ENCODE data around the gene SLC38A10.

The SLC38A10 gene

DNA sequence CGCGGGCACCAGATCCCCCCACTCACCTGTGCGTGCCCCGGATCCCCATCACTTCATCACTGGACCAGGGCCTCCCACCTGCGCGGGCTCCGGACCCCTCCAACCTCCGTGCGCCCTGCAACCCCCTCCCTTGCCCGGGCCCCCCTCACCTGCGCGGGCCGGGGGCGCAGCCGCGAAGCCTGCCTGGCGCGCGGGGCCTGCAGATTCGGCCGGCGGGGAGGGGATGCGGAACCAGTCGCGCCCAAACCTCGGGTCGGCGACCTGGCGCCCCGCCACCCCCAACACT is 72.5 kb downstream of the SLC38A10 start:
- H3K4me3 ChIP-seq (ENCODE audit: low read length) = peak overlapping the region; percentile 87
- peak overlapping the region; percentile 86 for H3K9ac ChIP-seq (ENCODE audit: low read depth, low read length)
- no peaks in the 10 kb centered on the region for H3K36me3 ChIP-seq (ENCODE audit: insufficient read depth, low read length)
- H3K4me1 ChIP-seq (ENCODE audit: control insufficient read depth, insufficient read depth, low read length) = peaks cover 15% of the 10 kb centered on the region
- no peaks in the 10 kb centered on the region for H3K27me3 ChIP-seq (ENCODE audit: control insufficient read depth, insufficient read depth, low read length)
- peak overlapping the region; percentile 99 for H3K4me2 ChIP-seq (ENCODE audit: low read length)
- no peaks in the 10 kb centered on the region for H3K9me3 ChIP-seq (replicated peaks; ENCODE audit: low read length)

GRCh38 chr17:81221842-81222619 is 73.1 kb downstream of the SLC38A10 start:
- H3K4me1 ChIP-seq (ENCODE audit: control insufficient read depth, insufficient read depth, low read length) = peaks cover 15% of the 10 kb centered on the region
- H3K4me2 ChIP-seq (ENCODE audit: low read length) = peak overlapping the region; percentile 99
- H3K9me3 ChIP-seq (replicated peaks; ENCODE audit: low read length) = no peaks in the 10 kb centered on the region
- peak overlapping the region; percentile 87 for H3K4me3 ChIP-seq (ENCODE audit: low read length)
- peak overlapping the region; percentile 86 for H3K9ac ChIP-seq (ENCODE audit: low read depth, low read length)
- H3K36me3 ChIP-seq (ENCODE audit: insufficient read depth, low read length) = no peaks in the 10 kb centered on the region
- no peaks in the 10 kb centered on the region for H3K27me3 ChIP-seq (ENCODE audit: control insufficient read depth, insufficient read depth, low read length)

DNA sequence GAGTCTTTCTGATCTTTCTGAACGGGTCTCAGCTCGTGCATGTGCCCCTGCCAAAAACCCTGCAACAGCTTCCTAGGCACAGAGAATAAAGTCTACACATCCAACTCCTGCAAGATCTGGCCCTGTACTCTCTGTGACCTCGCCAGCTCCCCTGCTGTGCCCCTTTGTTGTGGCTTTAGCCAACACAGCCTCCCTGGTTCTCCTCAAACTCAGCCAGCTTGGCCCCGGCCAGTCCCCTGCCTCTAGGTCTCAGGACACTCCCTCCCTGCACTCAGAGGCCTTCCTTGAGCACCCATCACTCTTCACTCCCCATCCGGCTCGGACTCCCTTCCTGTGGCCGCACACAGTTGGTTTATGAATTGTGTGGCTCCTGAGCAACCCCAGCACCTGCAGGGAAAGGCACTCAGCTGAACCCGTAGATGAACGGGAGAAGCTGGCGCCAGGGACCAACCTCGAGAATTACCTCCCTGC is 73.7 kb downstream of the SLC38A10 start:
- no peak overlapping the region for H3K9ac ChIP-seq (ENCODE audit: low read depth, low read length)
- no peaks in the 10 kb centered on the region for H3K36me3 ChIP-seq (ENCODE audit: insufficient read depth, low read length)
- no peaks in the 10 kb centered on the region for H3K27me3 ChIP-seq (ENCODE audit: control insufficient read depth, insufficient read depth, low read length)
- H3K4me3 ChIP-seq (ENCODE audit: low read length) = peak overlapping the region; percentile 87
- peaks cover 15% of the 10 kb centered on the region for H3K4me1 ChIP-seq (ENCODE audit: control insufficient read depth, insufficient read depth, low read length)
- H3K9me3 ChIP-seq (replicated peaks; ENCODE audit: low read length) = no peaks in the 10 kb centered on the region
- H3K4me2 ChIP-seq (ENCODE audit: low read length) = peak overlapping the region; percentile 99

GRCh38 chr17:81219476-81220180 is 75.5 kb downstream of the SLC38A10 start:
- no peaks in the 10 kb centered on the region for H3K27me3 ChIP-seq (ENCODE audit: control insufficient read depth, insufficient read depth, low read length)
- H3K36me3 ChIP-seq (ENCODE audit: insufficient read depth, low read length) = no peaks in the 10 kb centered on the region
- H3K9ac ChIP-seq (ENCODE audit: low read depth, low read length) = no peak overlapping the region
- peaks cover 15% of the 10 kb centered on the region for H3K4me1 ChIP-seq (ENCODE audit: control insufficient read depth, insufficient read depth, low read length)
- H3K4me3 ChIP-seq (ENCODE audit: low read length) = no peak overlapping the region
- no peak overlapping the region for H3K4me2 ChIP-seq (ENCODE audit: low read length)
- no peaks in the 10 kb centered on the region for H3K9me3 ChIP-seq (replicated peaks; ENCODE audit: low read length)

DNA sequence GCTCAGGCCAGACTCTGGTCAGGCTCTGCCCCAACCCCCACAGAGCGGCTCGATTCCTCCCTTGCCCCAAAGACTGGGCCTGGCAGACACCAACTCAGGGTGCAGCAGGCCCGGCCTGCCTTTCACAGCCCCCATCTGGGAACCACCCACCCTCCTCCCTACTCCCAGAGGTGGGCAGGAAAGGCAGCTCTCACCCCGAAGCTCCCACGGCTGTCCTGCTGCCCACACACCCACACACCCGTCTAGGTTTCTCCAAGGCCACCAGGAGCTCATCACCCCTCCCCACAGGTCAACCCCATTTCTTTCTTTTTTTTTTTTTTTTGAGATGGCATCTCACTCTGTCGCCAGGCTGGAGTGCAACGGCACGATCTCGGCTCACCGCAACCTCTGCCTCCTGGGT is 76.1 kb downstream of the SLC38A10 start:
- Histone ChIP-seq H3K27me3 (ENCODE audit: control insufficient read depth, insufficient read depth, low read length) (no peaks in the 10 kb centered on the region), H3K9ac (ENCODE audit: low read depth, low read length) (no peak overlapping the region)

GRCh38 chr17:81218459-81218858 is 76.6 kb downstream of the SLC38A10 start:
- no peak overlapping the region for H3K9ac ChIP-seq (ENCODE audit: low read depth, low read length)
- no peak overlapping the region for H3K4me3 ChIP-seq (ENCODE audit: low read length)
- peaks cover 13% of the 10 kb centered on the region for H3K4me1 ChIP-seq (ENCODE audit: control insufficient read depth, insufficient read depth, low read length)
- H3K4me2 ChIP-seq (ENCODE audit: low read length) = no peak overlapping the region
- H3K36me3 ChIP-seq (ENCODE audit: insufficient read depth, low read length) = no peaks in the 10 kb centered on the region
- H3K9me3 ChIP-seq (replicated peaks; ENCODE audit: low read length) = no peaks in the 10 kb centered on the region
- H3K27me3 ChIP-seq (ENCODE audit: control insufficient read depth, insufficient read depth, low read length) = no peaks in the 10 kb centered on the region

More for the DNA sequence above, 76.1 kb downstream of the SLC38A10 start:
- no peaks in the 10 kb centered on the region for H3K9me3 ChIP-seq (replicated peaks; ENCODE audit: low read length)
- peaks cover 15% of the 10 kb centered on the region for H3K4me1 ChIP-seq (ENCODE audit: control insufficient read depth, insufficient read depth, low read length)
- no peaks in the 10 kb centered on the region for H3K36me3 ChIP-seq (ENCODE audit: insufficient read depth, low read length)
- H3K4me2 ChIP-seq (ENCODE audit: low read length) = no peak overlapping the region
- no peak overlapping the region for H3K4me3 ChIP-seq (ENCODE audit: low read length)

DNA sequence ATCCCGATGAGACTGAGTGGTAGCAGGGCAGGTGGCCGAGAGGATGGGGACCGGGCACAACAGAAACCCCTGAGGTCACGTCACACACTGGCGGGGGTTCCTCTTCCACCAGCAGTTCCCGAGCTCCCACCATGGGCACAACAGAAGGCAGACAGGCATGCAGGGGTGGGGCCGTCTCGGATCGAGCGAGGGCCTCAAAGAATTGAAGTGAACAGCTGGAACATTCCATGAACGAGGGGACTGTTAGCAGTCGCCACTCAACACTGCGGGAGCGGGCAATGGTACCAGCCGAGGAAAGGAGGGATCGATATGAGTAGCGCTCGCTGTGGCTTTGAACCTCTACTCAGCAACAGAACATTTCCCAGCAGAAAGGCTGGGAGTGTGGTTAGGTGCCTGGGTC is 77.6 kb downstream of the SLC38A10 start:
- no peaks in the 10 kb centered on the region for H3K9me3 ChIP-seq (replicated peaks; ENCODE audit: low read length)
- H3K27me3 ChIP-seq (ENCODE audit: control insufficient read depth, insufficient read depth, low read length) = no peaks in the 10 kb centered on the region

GRCh38 chr17:81213978-81214377 is 81.1 kb downstream of the SLC38A10 start:
- H3K36me3 ChIP-seq (ENCODE audit: insufficient read depth, low read length) = no peaks in the 10 kb centered on the region
- no peak overlapping the region for H3K4me3 ChIP-seq (ENCODE audit: low read length)
- H3K4me1 ChIP-seq (ENCODE audit: control insufficient read depth, insufficient read depth, low read length) = no peaks in the 10 kb centered on the region
- no peak overlapping the region for H3K4me2 ChIP-seq (ENCODE audit: low read length)
- H3K27me3 ChIP-seq (ENCODE audit: control insufficient read depth, insufficient read depth, low read length) = no peaks in the 10 kb centered on the region
- H3K9ac ChIP-seq (ENCODE audit: low read depth, low read length) = no peak overlapping the region
- H3K9me3 ChIP-seq (replicated peaks; ENCODE audit: low read length) = no peaks in the 10 kb centered on the region

More for the DNA sequence above, 77.6 kb downstream of the SLC38A10 start:
- Histone ChIP-seq H3K9ac (ENCODE audit: low read depth, low read length) (no peak overlapping the region), H3K4me1 (ENCODE audit: control insufficient read depth, insufficient read depth, low read length) (peaks cover 10% of the 10 kb centered on the region), H3K4me2 (ENCODE audit: low read length) (no peak overlapping the region), H3K36me3 (ENCODE audit: insufficient read depth, low read length) (no peaks in the 10 kb centered on the region), H3K4me3 (ENCODE audit: low read length) (no peak overlapping the region)

DNA sequence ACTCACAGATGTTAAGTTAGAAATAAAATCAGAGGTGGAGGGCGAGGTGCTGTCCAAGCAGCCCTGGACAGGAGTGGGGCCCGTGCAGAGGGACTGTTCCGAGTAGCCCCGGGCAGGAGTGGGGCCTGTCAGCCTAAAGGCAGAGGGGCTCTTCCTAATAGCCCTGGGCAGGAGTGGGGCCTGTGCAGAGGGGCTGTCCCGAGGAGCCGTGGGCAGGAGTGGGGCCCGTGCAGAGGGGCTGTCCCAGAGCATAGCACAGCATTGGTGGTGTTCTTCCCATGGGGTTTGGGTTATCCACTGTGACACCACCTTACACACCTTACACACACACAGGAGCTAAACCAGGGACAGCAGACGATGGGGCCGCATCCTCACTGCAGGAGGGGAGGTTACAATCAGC is 82.7 kb downstream of the SLC38A10 start:
- H3K4me2 ChIP-seq (ENCODE audit: low read length) = no peak overlapping the region
- H3K27me3 ChIP-seq (ENCODE audit: control insufficient read depth, insufficient read depth, low read length) = no peaks in the 10 kb centered on the region
- no peaks in the 10 kb centered on the region for H3K9me3 ChIP-seq (replicated peaks; ENCODE audit: low read length)
- H3K9ac ChIP-seq (ENCODE audit: low read depth, low read length) = no peak overlapping the region
- no peaks in the 10 kb centered on the region for H3K36me3 ChIP-seq (ENCODE audit: insufficient read depth, low read length)
- H3K4me3 ChIP-seq (ENCODE audit: low read length) = no peak overlapping the region
- no peaks in the 10 kb centered on the region for H3K4me1 ChIP-seq (ENCODE audit: control insufficient read depth, insufficient read depth, low read length)

GRCh38 chr17:81210868-81211267 is 84.2 kb downstream of the SLC38A10 start:
- Histone ChIP-seq H3K9ac (ENCODE audit: low read depth, low read length) (no peak overlapping the region), H3K4me2 (ENCODE audit: low read length) (no peak overlapping the region), H3K27me3 (ENCODE audit: control insufficient read depth, insufficient read depth, low read length) (no peaks in the 10 kb centered on the region), H3K4me1 (ENCODE audit: control insufficient read depth, insufficient read depth, low read length) (no peaks in the 10 kb centered on the region), H3K36me3 (ENCODE audit: insufficient read depth, low read length) (no peaks in the 10 kb centered on the region), H3K4me3 (ENCODE audit: low read length) (no peak overlapping the region), H3K9me3 (replicated peaks; ENCODE audit: low read length) (no peaks in the 10 kb centered on the region)

DNA sequence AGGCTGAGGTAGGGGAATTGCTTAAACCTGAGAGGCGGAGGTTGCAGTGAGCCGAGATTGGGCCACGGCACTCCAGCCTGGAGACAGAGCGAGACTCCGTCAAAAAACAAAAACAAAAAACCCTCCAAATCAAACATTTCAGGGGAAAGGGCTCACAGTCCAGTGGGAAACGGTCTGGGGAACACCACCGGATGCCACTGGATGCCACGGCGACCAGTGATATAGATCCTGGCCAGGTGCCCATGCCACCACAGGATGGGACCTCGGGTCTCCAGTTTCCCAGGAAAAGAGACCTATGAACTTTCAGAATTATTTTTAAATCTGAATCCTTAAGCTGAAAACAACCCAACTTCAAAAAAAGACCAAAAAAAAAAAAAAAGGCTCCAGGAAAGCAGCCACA is 84.6 kb downstream of the SLC38A10 start:
- Histone ChIP-seq H3K27me3 (ENCODE audit: control insufficient read depth, insufficient read depth, low read length) (no peaks in the 10 kb centered on the region), H3K36me3 (ENCODE audit: insufficient read depth, low read length) (no peaks in the 10 kb centered on the region), H3K9ac (ENCODE audit: low read depth, low read length) (no peak overlapping the region), H3K4me2 (ENCODE audit: low read length) (no peak overlapping the region), H3K9me3 (replicated peaks; ENCODE audit: low read length) (no peaks in the 10 kb centered on the region), H3K4me1 (ENCODE audit: control insufficient read depth, insufficient read depth, low read length) (no peaks in the 10 kb centered on the region), H3K4me3 (ENCODE audit: low read length) (no peak overlapping the region)

- no peak overlapping the region for H3K4me2 ChIP-seq (ENCODE audit: low read length)
- H3K4me3 ChIP-seq (ENCODE audit: low read length) = no peak overlapping the region
- H3K9me3 ChIP-seq (replicated peaks; ENCODE audit: low read length) = no peaks in the 10 kb centered on the region
- no peaks in the 10 kb centered on the region for H3K27me3 ChIP-seq (ENCODE audit: control insufficient read depth, insufficient read depth, low read length)
- H3K4me1 ChIP-seq (ENCODE audit: control insufficient read depth, insufficient read depth, low read length) = no peaks in the 10 kb centered on the region
- H3K9ac ChIP-seq (ENCODE audit: low read depth, low read length) = no peak overlapping the region
- no peaks in the 10 kb centered on the region for H3K36me3 ChIP-seq (ENCODE audit: insufficient read depth, low read length)
Observed at GRCh38 chr17:81209141-81209540, 86.0 kb downstream of the SLC38A10 start.
